OCI-LY7 (cell line): ENCODE results near the gene PTPA. TPM values are rescaled to one million over a fixed set of nuclear protein-coding genes. Genes with fewer than 3 reads are reported as not detected.
A peak's percentile ranks its signal among the peaks of the same experiment; 100 is the strongest.
"Not testable (repeated sequence)": the region's sequence is repeated elsewhere in the genome, so short reads cannot be mapped to it uniquely, and the experiment has no call there.

Source experiments
- BruUV-seq: library from RNA; stranded (reverse); fragments of 400-500 nt; replicated peaks from 2 replicates; lab custom pipeline; 2021; lab: Mats Ljungman, UMichigan
- CTCF ChIA-PET: fragments of 300-600 bp; sonication (Branson Sonifier 250); formaldehyde crosslinking; loops from one replicate; lab custom pipeline; 2022; ENCODE audit warnings: antibody characterized with exemption; ENCODE audit not compliant: unreplicated experiment; lab: Charles Lee
- POLR2A ChIA-PET: fragments of 300-600 bp; sonication (Branson Sonifier 250); formaldehyde crosslinking; loops from one replicate; lab custom pipeline; 2022; ENCODE audit warnings: antibody characterized with exemption; lab: Charles Lee
- DNase-seq: peaks from one replicate; pipeline ENCODE4 v3.0.0-alpha.2; 2015; ENCODE audit warnings: low spot score
- H2AFZ ChIP-seq: fragments of 200-600 bp; sonication (generic), shearing (Covaris generic); 2 replicates; pipeline ENCODE4 v1.6.1; 2014; ENCODE audit warnings: mild to moderate bottlenecking, antibody characterized with exemption, low read length, moderate library complexity
- H3K27ac ChIP-seq: fragments of 200-600 bp; sonication (generic); 2 replicates; pipeline ENCODE4 v1.5.1; 2014; ENCODE audit warnings: mixed run types, low read depth, mild to moderate bottlenecking, moderate library complexity, low read length, inconsistent platforms; ENCODE audit not compliant: poor library complexity, severe bottlenecking
- H3K36me3 ChIP-seq: fragments of 200-600 bp; sonication (generic); 2 replicates; pipeline ENCODE4 v1.6.1; 2014; ENCODE audit warnings: mild to moderate bottlenecking, antibody characterized with exemption, low read length, moderate library complexity, mixed read lengths; ENCODE audit not compliant: insufficient read depth
- H3K4me1 ChIP-seq: fragments of 200-600 bp; sonication (generic); 2 replicates; pipeline ENCODE4 v1.5.1; 2014; ENCODE audit warnings: mild to moderate bottlenecking, low read length; ENCODE audit not compliant: insufficient read depth, poor library complexity, severe bottlenecking
- H3K4me2 ChIP-seq: fragments of 200-600 bp; sonication (generic); 2 replicates; pipeline ENCODE4 v1.6.1; 2014; ENCODE audit warnings: mild to moderate bottlenecking, low read length
- H3K4me3 ChIP-seq: fragments of 200-600 bp; sonication (generic); 2 replicates; pipeline ENCODE4 v1.5.1; 2014; ENCODE audit warnings: mild to moderate bottlenecking, low read depth, low read length; ENCODE audit not compliant: poor library complexity, severe bottlenecking
- H3K79me2 ChIP-seq: fragments of 200-600 bp; sonication (generic); 2 replicates; pipeline ENCODE4 v1.6.1; 2016; ENCODE audit warnings: low read depth, mild to moderate bottlenecking, low read length, moderate library complexity, mixed read lengths; ENCODE audit not compliant: insufficient read depth
- H3K9me2 ChIP-seq: fragments of 200-600 bp; sonication (generic); 2 replicates; pipeline ENCODE4 v1.6.1; 2016; ENCODE audit warnings: mild to moderate bottlenecking, low read length, mixed read lengths; ENCODE audit not compliant: insufficient read depth
- H3K9me3 ChIP-seq: fragments of 200-600 bp; sonication (generic); 2 replicates; pipeline ENCODE4 v1.6.1; 2014; ENCODE audit warnings: mild to moderate bottlenecking, mixed run types, low read length, mixed read lengths
- H4K20me1 ChIP-seq: fragments of 200-600 bp; sonication (generic); 2 replicates; pipeline ENCODE4 v1.6.1; 2014; ENCODE audit warnings: mild to moderate bottlenecking, antibody characterized with exemption, low read length, moderate library complexity, mixed read lengths; ENCODE audit not compliant: insufficient read depth
- CTCF ChIP-seq: fragments of 200-600 bp; sonication (generic); conservative IDR thresholded peaks from 2 replicates; pipeline ENCODE4 v1.5.1; 2014; ENCODE audit warnings: mild to moderate bottlenecking, antibody characterized with exemption, low read length, moderate library complexity, mixed read lengths
- EZH2phosphoT487 ChIP-seq: fragments of 200-600 bp; sonication (generic); IDR thresholded peaks from 2 replicates; pipeline ENCODE4 v1.6.1; 2018; ENCODE audit warnings: low read depth, borderline replicate concordance, mild to moderate bottlenecking, mixed run types, antibody characterized with exemption, low read length, moderate library complexity, mixed read lengths
- intact Hi-C: fragments of 100-400 bp; cut with micrococcal nuclease; formaldehyde crosslinking; loops from one replicate; pipeline ENCODE4 v1.10.0; 2022; ENCODE audit not compliant: unreplicated experiment
- total RNA-seq, 2 experiments: library from RNA; depleted of rRNA in 1 of 2; stranded (reverse); fragments of >200 nt in 1 of 2; shearing (Covaris generic) in 1 of 2; gene quantifications; 2 replicates each; pipeline ENCODE4 v1.2.3, GENCODE V29; 2014 to 2022

PTPA gene
- total RNA-seq, 2 experiments from 2014 or later: 106 to 111 TPM

- no TSS peak for BruUV-seq
- POLR2A ChIA-PET: interaction anchor here (0.7 to 1.9 kb wide), 3 partner anchors 14 to 46 kb away, joined by 3 to 7 read pairs (median 6); partner anchors contain the start of gene DOLPP1
- Histone ChIP-seq H3K9me2 (no peaks in the 10 kb centered on the region), H3K27ac (peak overlapping the region; percentile 90), H3K4me1 (peaks cover 34% of the 10 kb centered on the region), H3K4me3 (peak overlapping the region; percentile 89), H2AFZ (peak overlapping the region; percentile 62), H3K9me3 (no peaks in the 10 kb centered on the region), H3K4me2 (peak overlapping the region; percentile 100), H3K36me3 (no peaks in the 10 kb centered on the region), H3K79me2 (peaks cover 39% of the 10 kb centered on the region), H4K20me1 (no peaks in the 10 kb centered on the region)
- TF ChIP-seq CTCF (no peak), EZH2phosphoT487 (no peak)
- intact Hi-C loops: loop anchor here (2.0 kb wide), 1 partner anchor 31 kb away; the partner anchor contains the start of gene DOLPP1
- peak; percentile 59 for DNase-seq
- CTCF ChIA-PET: interaction anchor here (1.1 kb wide), 1 partner anchor 20 kb away, joined by 4 read pairs; no protein-coding TSS in a partner anchor
These were observed 425 bp downstream of the PTPA start for GRCh38 chr9:129111528-129112151.

- Histone ChIP-seq H3K4me2 (peak overlapping the region; percentile 100), H3K4me3 (peak overlapping the region; percentile 89), H3K79me2 (peaks cover 47% of the 10 kb centered on the region), H3K4me1 (peaks cover 34% of the 10 kb centered on the region)
- DNase-seq, H3K36me3 ChIP-seq, H3K9me2 ChIP-seq, intact Hi-C loops, BruUV-seq, H4K20me1 ChIP-seq, H2AFZ ChIP-seq, H3K9me3 ChIP-seq, H3K27ac ChIP-seq: not testable (repeated sequence)
- ChIA-PET POLR2A (interaction anchor here (1.9 to 2.0 kb wide), 2 partner anchors 10 to 31 kb away, joined by 6 to 8 read pairs; partner anchors contain the start of gene DOLPP1), CTCF (interaction anchor here (1.1 kb wide), 1 partner anchor 20 kb away, joined by 4 read pairs; no protein-coding TSS in a partner anchor)
These were observed 1.3 kb downstream of the PTPA start for GRCh38 chr9:129112526-129112925.

DNA sequence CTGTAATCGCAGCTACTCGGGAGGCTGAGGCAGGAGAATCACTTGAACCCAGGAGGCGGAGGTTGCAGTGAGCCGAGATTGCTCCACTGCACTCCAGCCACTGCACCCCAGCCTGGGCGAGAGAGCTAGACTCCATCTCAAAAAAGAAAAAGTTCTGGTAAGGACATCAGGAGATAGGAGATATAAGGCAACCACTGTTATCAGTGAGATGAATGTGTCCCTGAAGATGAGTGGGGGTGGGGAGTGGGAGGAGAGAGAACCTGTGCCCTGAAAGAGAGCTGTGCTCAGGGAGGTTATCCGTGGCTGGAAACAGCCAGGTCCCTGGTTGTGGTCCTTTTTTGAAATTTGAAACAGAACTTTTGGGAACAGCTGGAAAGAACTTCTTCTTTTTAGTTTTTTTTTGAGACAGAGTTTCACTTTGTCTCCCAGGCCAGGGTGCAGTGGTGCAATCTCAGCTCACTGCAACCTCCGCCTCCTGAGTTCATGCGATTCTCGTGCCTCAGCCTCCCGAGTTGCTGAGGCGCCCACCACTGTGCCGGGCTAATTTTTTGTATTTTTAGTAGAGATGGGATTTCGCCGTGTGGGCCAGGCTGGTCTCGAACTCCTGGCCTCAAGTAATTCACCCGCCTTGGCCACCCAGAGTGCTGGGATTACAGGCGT, 2.6 kb downstream of the PTPA start:
- Histone ChIP-seq H3K9me2 (no peaks in the 10 kb centered on the region), H2AFZ (no peak overlapping the region), H3K4me1 (peaks cover 34% of the 10 kb centered on the region), H3K9me3 (no peaks in the 10 kb centered on the region), H3K4me2 (peak overlapping the region; percentile 17; the same call in 1 of the 2 replicates), H3K4me3 (no peak overlapping the region), H4K20me1 (no peaks in the 10 kb centered on the region), H3K27ac (no peak overlapping the region), H3K36me3 (peaks cover 6% of the 10 kb centered on the region; the same call in 1 of the 2 replicates), H3K79me2 (peaks cover 59% of the 10 kb centered on the region)
- no TSS peak for BruUV-seq
- intact Hi-C loops: no loop called here
- no peak for DNase-seq
- ChIA-PET CTCF (no interaction called here), POLR2A (interaction anchor here (0.6 to 2.0 kb wide), 2 partner anchors 8 to 390 kb away, joined by 3 to 8 read pairs; partner anchors contain the start of gene ZDHHC12)
- TF ChIP-seq CTCF: no peak
- TF ChIP-seq EZH2phosphoT487: no peak
